AG04450 (cell line): Measurements from ENCODE around the gene FOCAD. TPM values are rescaled to one million over a fixed set of nuclear protein-coding genes. Genes with fewer than 3 reads are reported as not detected.

ENCODE experiments used
- CTCF ChIA-PET: fragments of 300-600, 350-600 bp; formaldehyde crosslinking; extraction: SDS; loops from one replicate; lab custom pipeline; 2022; ENCODE audit warnings: antibody characterized with exemption, inconsistent platforms; lab: Charles Lee
- POLR2A ChIA-PET: fragments of 350-600 bp; formaldehyde crosslinking; extraction: SDS; loops from one replicate; lab custom pipeline; 2021; ENCODE audit warnings: antibody characterized with exemption, inconsistent platforms; lab: Yijun Ruan, JAX
- DNase-seq: peaks from one replicate; pipeline ENCODE4 v3.0.0-alpha.2; 2011; ENCODE audit warnings: low read depth, low spot score
- H3K27ac ChIP-seq: one replicate; pipeline ENCODE4 v1.5.1; 2012; ENCODE audit warnings: low read depth, low read length, control low read depth
- H3K27me3 ChIP-seq: one replicate; pipeline ENCODE4 v1.6.0; 2012; ENCODE audit warnings: low read length; ENCODE audit not compliant: control insufficient read depth, insufficient read depth
- H3K4me3 ChIP-seq: 2 replicates; pipeline ENCODE4 v1.5.1; 2011; ENCODE audit warnings: mild to moderate bottlenecking, low read depth, low read length, control low read depth
- H3K9me3 ChIP-seq: 2 replicates; pipeline ENCODE4 v1.5.1; 2012; ENCODE audit warnings: low read length; ENCODE audit not compliant: control insufficient read depth, insufficient read depth
- polyA plus RNA-seq: library from polyadenylated mRNA; depleted of rRNA; stranded (reverse); fragments of >200 nt; gene quantifications from 2 replicates; pipeline ENCODE4 v1.2.3, GENCODE V29; 2011
- TF ChIP-seq, protein P1 (sequence below): IDR thresholded peaks from 2 replicates; pipeline ENCODE4 v1.5.1; 2011; ENCODE audit warnings: low read depth, low read length, control low read depth, inconsistent platforms

FOCAD gene
- polyA plus RNA-seq, 1 experiment, result 49.7 TPM

- Histone ChIP-seq H3K27me3 (no peaks in the 10 kb centered on the region), H3K9me3 (no peaks in the 10 kb centered on the region), H3K27ac (no peak overlapping the region), H3K4me3 (no peak overlapping the region)
- POLR2A ChIA-PET, result no interaction called here
- no peak for DNase-seq
- CTCF ChIA-PET, result interaction anchor here (1.4 kb wide), 1 partner anchor 525 kb away, joined by 3 read pairs; no protein-coding TSS in a partner anchor
- TF ChIP-seq, protein P1, sequence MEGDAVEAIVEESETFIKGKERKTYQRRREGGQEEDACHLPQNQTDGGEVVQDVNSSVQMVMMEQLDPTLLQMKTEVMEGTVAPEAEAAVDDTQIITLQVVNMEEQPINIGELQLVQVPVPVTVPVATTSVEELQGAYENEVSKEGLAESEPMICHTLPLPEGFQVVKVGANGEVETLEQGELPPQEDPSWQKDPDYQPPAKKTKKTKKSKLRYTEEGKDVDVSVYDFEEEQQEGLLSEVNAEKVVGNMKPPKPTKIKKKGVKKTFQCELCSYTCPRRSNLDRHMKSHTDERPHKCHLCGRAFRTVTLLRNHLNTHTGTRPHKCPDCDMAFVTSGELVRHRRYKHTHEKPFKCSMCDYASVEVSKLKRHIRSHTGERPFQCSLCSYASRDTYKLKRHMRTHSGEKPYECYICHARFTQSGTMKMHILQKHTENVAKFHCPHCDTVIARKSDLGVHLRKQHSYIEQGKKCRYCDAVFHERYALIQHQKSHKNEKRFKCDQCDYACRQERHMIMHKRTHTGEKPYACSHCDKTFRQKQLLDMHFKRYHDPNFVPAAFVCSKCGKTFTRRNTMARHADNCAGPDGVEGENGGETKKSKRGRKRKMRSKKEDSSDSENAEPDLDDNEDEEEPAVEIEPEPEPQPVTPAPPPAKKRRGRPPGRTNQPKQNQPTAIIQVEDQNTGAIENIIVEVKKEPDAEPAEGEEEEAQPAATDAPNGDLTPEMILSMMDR, result no peak
These were observed 196.2 kb downstream of the FOCAD start for GRCh38 chr9:20880271-20880670.

- Histone ChIP-seq H3K27me3 (no peaks in the 10 kb centered on the region), H3K4me3 (no peak overlapping the region), H3K9me3 (no peaks in the 10 kb centered on the region), H3K27ac (no peak overlapping the region)
- POLR2A ChIA-PET, result no interaction called here
- DNase-seq, result no peak
- CTCF ChIA-PET, result interaction anchor here (1.4 kb wide), 1 partner anchor 525 kb away, joined by 3 read pairs; no protein-coding TSS in a partner anchor
- TF ChIP-seq, protein P1, result no peak
These were observed 196.6 kb downstream of the FOCAD start for GRCh38 chr9:20880675-20881074.

- Histone ChIP-seq H3K4me3 (no peak overlapping the region), H3K27ac (no peak overlapping the region), H3K9me3 (no peaks in the 10 kb centered on the region), H3K27me3 (no peaks in the 10 kb centered on the region)
- DNase-seq, result peak; percentile 10
- TF ChIP-seq, protein P1, result peak; percentile 64
- POLR2A ChIA-PET, result no interaction called here
- CTCF ChIA-PET, result interaction anchor here (0.9 to 5.7 kb wide), 14 partner anchors 10 to 261 kb away, joined by 3 to 61 read pairs (median 5); no protein-coding TSS in a partner anchor
These were observed 201.0 kb downstream of the FOCAD start for GRCh38 chr9:20884985-20885593.

- DNase-seq, result no peak
- Histone ChIP-seq H3K27me3 (no peaks in the 10 kb centered on the region), H3K27ac (no peak overlapping the region), H3K4me3 (no peak overlapping the region), H3K9me3 (no peaks in the 10 kb centered on the region)
- ChIA-PET POLR2A (no interaction called here), CTCF (interaction anchor here (0.8 to 1.8 kb wide), 3 partner anchors 13 to 41 kb away, joined by 3 to 6 read pairs (median 5); no protein-coding TSS in a partner anchor)
- TF ChIP-seq, protein P1, result no peak
These were observed 215.0 kb downstream of the FOCAD start for GRCh38 chr9:20898885-20899554.

- TF ChIP-seq, protein P1, result no peak
- no peak overlapping the region for H3K27ac ChIP-seq
- POLR2A ChIA-PET, result interaction anchor here (0.6 kb wide), 1 partner anchor 35 kb away, joined by 3 read pairs; no protein-coding TSS in a partner anchor
- DNase-seq, result no peak
- H3K4me3 ChIP-seq, result no peak overlapping the region
- H3K9me3 ChIP-seq, result no peaks in the 10 kb centered on the region
- H3K27me3 ChIP-seq, result no peaks in the 10 kb centered on the region
- CTCF ChIA-PET, result no interaction called here
These were observed 219.2 kb downstream of the FOCAD start for GRCh38 chr9:20903212-20903611.
